Nephron progenitor cell (in vitro differentiated cells): ENCODE data around the gene SORCS2.
"Not testable (repeated sequence)": the region's sequence is repeated elsewhere in the genome, so short reads cannot be mapped to it uniquely, and the experiment has no call there.

Experiments
- DNase-seq: peaks from one replicate; pipeline ENCODE4 v3.0.0; 2021
- H3K27ac Mint-ChIP-seq: 2 replicates; pipeline ENCODE4 v1.8.0; 2021; ENCODE audit warnings: mild to moderate bottlenecking, moderate library complexity, mixed read lengths
- H3K27me3 Mint-ChIP-seq: 2 replicates; pipeline ENCODE4 v1.8.0; 2021; ENCODE audit warnings: mild to moderate bottlenecking, low read depth, mixed read lengths; ENCODE audit not compliant: poor library complexity
- H3K36me3 Mint-ChIP-seq: 2 replicates; pipeline ENCODE4 v1.8.0; 2021; ENCODE audit warnings: low read depth, mixed read lengths
- H3K4me1 Mint-ChIP-seq: 2 replicates; pipeline ENCODE4 v1.8.0; 2021; ENCODE audit warnings: mixed read lengths
- H3K4me3 Mint-ChIP-seq: 2 replicates; pipeline ENCODE4 v1.8.0; 2021; ENCODE audit warnings: mild to moderate bottlenecking, moderate library complexity, mixed read lengths
- H3K9me3 Mint-ChIP-seq: 2 replicates; pipeline ENCODE4 v1.8.0; 2021; ENCODE audit warnings: mild to moderate bottlenecking, moderate library complexity, mixed read lengths
- CTCF ChIP-seq: fragments of 200-600 bp; sonication (generic); IDR thresholded peaks from 2 replicates; pipeline ENCODE4 v1.5.0; 2021; ENCODE audit warnings: antibody characterized with exemption

Gene SORCS2

GRCh38 chr4:7212921-7213320 lies 20.6 kb downstream of the SORCS2 start:
- Mint-ChIP-seq H3K4me1 (peaks cover 50% of the 10 kb centered on the region), H3K27me3 (peaks cover 3% of the 10 kb centered on the region), H3K4me3 (no peak overlapping the region), H3K27ac (no peak overlapping the region), H3K36me3 (peaks cover 27% of the 10 kb centered on the region), H3K9me3 (peaks cover 31% of the 10 kb centered on the region)
- DNase-seq, result no peak
- TF ChIP-seq CTCF, result no peak

GRCh38 chr4:7213807-7214206 lies 21.5 kb downstream of the SORCS2 start:
- Mint-ChIP-seq H3K4me1 (peaks cover 54% of the 10 kb centered on the region), H3K9me3 (peaks cover 31% of the 10 kb centered on the region), H3K4me3 (no peak overlapping the region), H3K27ac (no peak overlapping the region), H3K27me3 (peaks cover 3% of the 10 kb centered on the region), H3K36me3 (peaks cover 27% of the 10 kb centered on the region)
- no peak for TF ChIP-seq CTCF
- no peak for DNase-seq

GRCh38 chr4:7214359-7214758 lies 22.0 kb downstream of the SORCS2 start:
- peaks cover 3% of the 10 kb centered on the region for H3K27me3 Mint-ChIP-seq
- H3K27ac Mint-ChIP-seq, result no peak overlapping the region
- no peak for TF ChIP-seq CTCF
- peaks cover 31% of the 10 kb centered on the region for H3K9me3 Mint-ChIP-seq
- DNase-seq, result no peak
- H3K4me1 Mint-ChIP-seq, result peaks cover 55% of the 10 kb centered on the region
- H3K36me3 Mint-ChIP-seq, result peaks cover 27% of the 10 kb centered on the region
- no peak overlapping the region for H3K4me3 Mint-ChIP-seq

GRCh38 chr4:7215187-7215586 lies 22.8 kb downstream of the SORCS2 start:
- Mint-ChIP-seq H3K4me1 (peaks cover 51% of the 10 kb centered on the region), H3K9me3 (peaks cover 31% of the 10 kb centered on the region), H3K36me3 (peaks cover 27% of the 10 kb centered on the region)
- DNase-seq, H3K27ac Mint-ChIP-seq, H3K27me3 Mint-ChIP-seq, H3K4me3 Mint-ChIP-seq: not testable (repeated sequence)

- peaks cover 42% of the 10 kb centered on the region for H3K4me1 Mint-ChIP-seq
- no peak for TF ChIP-seq CTCF
- DNase-seq, result no peak
- H3K36me3 Mint-ChIP-seq, result peaks cover 27% of the 10 kb centered on the region
- H3K27ac Mint-ChIP-seq, result no peak overlapping the region
- H3K9me3 Mint-ChIP-seq, result peaks cover 31% of the 10 kb centered on the region
- H3K4me3 Mint-ChIP-seq, result no peak overlapping the region
- peaks cover 7% of the 10 kb centered on the region for H3K27me3 Mint-ChIP-seq
Observed at GRCh38 chr4:7217039-7217438, 24.7 kb downstream of the SORCS2 start.

GRCh38 chr4:7217474-7218321 lies 25.4 kb downstream of the SORCS2 start:
- no peak for DNase-seq
- peaks cover 31% of the 10 kb centered on the region for H3K9me3 Mint-ChIP-seq
- no peak for TF ChIP-seq CTCF
- H3K4me1 Mint-ChIP-seq, result peaks cover 43% of the 10 kb centered on the region
- peaks cover 7% of the 10 kb centered on the region for H3K27me3 Mint-ChIP-seq
- peak overlapping the region; percentile 41 for H3K27ac Mint-ChIP-seq
- peaks cover 27% of the 10 kb centered on the region for H3K36me3 Mint-ChIP-seq
- H3K4me3 Mint-ChIP-seq, result no peak overlapping the region
